MM.1S (cell line): ENCODE results near the gene GALNTL6.

Source experiments
- DNase-seq: peaks from one replicate; pipeline ENCODE4 v3.0.0-alpha.2; 2015
- H2AFZ ChIP-seq: fragments of 300-600 bp; sonication (generic); 2 replicates; pipeline ENCODE4 v1.6.0; 2016; ENCODE audit warnings: antibody characterized with exemption, low read length
- H3F3A ChIP-seq: fragments of 300-600 bp; sonication (generic); 2 replicates; pipeline ENCODE4 v1.6.1; 2016; ENCODE audit warnings: mild to moderate bottlenecking, antibody characterized with exemption, low read length, moderate library complexity, mixed read lengths; ENCODE audit not compliant: insufficient read depth
- H3K27ac ChIP-seq: fragments of 300-600 bp; sonication (generic); 2 replicates; pipeline ENCODE4 v1.5.1; 2016; ENCODE audit warnings: mild to moderate bottlenecking, low read length
- H3K27me3 ChIP-seq: fragments of 300-600 bp; sonication (generic); replicated peaks from 2 replicates; pipeline ENCODE4 v1.6.0; 2016; ENCODE audit warnings: low read length; ENCODE audit not compliant: insufficient read depth
- H3K36me3 ChIP-seq: fragments of 300-600 bp; sonication (generic); replicated peaks from 2 replicates; pipeline ENCODE4 v1.6.1; 2016; ENCODE audit warnings: mild to moderate bottlenecking, low read length, mixed read lengths; ENCODE audit not compliant: insufficient read depth
- H3K4me1 ChIP-seq: fragments of 300-600 bp; sonication (generic); 2 replicates; pipeline ENCODE4 v1.6.1; 2016; ENCODE audit warnings: low read length, mixed read lengths
- H3K4me2 ChIP-seq: fragments of 300-600 bp; sonication (generic); 2 replicates; pipeline ENCODE4 v1.6.0; 2016; ENCODE audit warnings: low read depth, low read length
- H3K4me3 ChIP-seq: fragments of 300-600 bp; sonication (generic); 2 replicates; pipeline ENCODE4 v1.5.1; 2016; ENCODE audit warnings: low read length, mixed read lengths
- H3K79me2 ChIP-seq: fragments of 300-600 bp; sonication (generic); 2 replicates; pipeline ENCODE4 v1.6.1; 2016; ENCODE audit warnings: mixed run types, low read length, mixed read lengths
- H3K9ac ChIP-seq: fragments of 300-600 bp; sonication (generic); 2 replicates; pipeline ENCODE4 v1.6.1; 2016; ENCODE audit warnings: low read length, mixed read lengths
- H3K9me2 ChIP-seq: fragments of 300-600 bp; sonication (generic); replicated peaks from 2 replicates; pipeline ENCODE4 v1.6.1; 2016; ENCODE audit warnings: mild to moderate bottlenecking, low read length, mixed read lengths; ENCODE audit not compliant: insufficient read depth
- H3K9me3 ChIP-seq: fragments of 300-600 bp; sonication (generic); replicated peaks from 2 replicates; pipeline ENCODE4 v1.6.1; 2016; ENCODE audit warnings: mild to moderate bottlenecking, low read length, mixed read lengths; ENCODE audit not compliant: insufficient read depth
- H4K20me1 ChIP-seq: fragments of 300-600 bp; sonication (generic); 2 replicates; pipeline ENCODE4 v1.6.1; 2016; ENCODE audit warnings: mild to moderate bottlenecking, low read length, moderate library complexity, mixed read lengths; ENCODE audit not compliant: insufficient read depth
- EZH2 ChIP-seq: fragments of 300-600 bp; sonication (generic); optimal IDR thresholded peaks from 2 replicates; pipeline ENCODE3; 2017; ENCODE audit warnings: low read depth, mild to moderate bottlenecking, antibody characterized with exemption, low read length, mixed read lengths
- EZH2phosphoT487 ChIP-seq: fragments of 300-600 bp; sonication (generic); IDR thresholded peaks from 2 replicates; pipeline ENCODE4 v1.6.1; 2018; ENCODE audit warnings: antibody characterized with exemption, low read length
- TF ChIP-seq, protein P1 (sequence below): fragments of 300-600 bp; sonication (generic); IDR thresholded peaks from 2 replicates; pipeline ENCODE4 v1.5.1; 2016; ENCODE audit warnings: antibody characterized with exemption, low read length, mixed read lengths

GALNTL6 gene

DNA sequence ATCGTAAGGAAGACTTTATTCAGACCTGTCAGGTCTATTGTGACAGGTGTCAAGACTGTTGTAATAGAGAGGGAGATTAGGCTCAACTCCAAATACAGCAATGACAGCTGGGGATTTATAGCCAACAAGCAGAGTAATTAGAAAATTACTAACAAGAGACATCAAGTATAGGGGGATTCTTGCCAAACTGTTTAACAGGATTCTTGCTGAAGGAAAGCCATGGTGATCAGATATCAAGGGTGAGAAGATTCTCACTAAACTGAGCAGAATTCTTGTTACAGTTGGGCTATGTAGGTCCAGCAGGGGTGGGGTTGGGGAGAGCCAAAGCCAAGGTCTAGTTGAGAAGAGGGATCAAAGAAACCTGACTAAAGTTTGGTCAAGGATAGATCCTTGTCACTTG lies 894.4 kb downstream of the GALNTL6 start:
- no peak overlapping the region for H3K4me3 ChIP-seq
- no peaks in the 10 kb centered on the region for H3K4me1 ChIP-seq
- no peaks in the 10 kb centered on the region for H3K9me3 ChIP-seq
- no peaks in the 10 kb centered on the region for H4K20me1 ChIP-seq
- TF ChIP-seq, protein P1, sequence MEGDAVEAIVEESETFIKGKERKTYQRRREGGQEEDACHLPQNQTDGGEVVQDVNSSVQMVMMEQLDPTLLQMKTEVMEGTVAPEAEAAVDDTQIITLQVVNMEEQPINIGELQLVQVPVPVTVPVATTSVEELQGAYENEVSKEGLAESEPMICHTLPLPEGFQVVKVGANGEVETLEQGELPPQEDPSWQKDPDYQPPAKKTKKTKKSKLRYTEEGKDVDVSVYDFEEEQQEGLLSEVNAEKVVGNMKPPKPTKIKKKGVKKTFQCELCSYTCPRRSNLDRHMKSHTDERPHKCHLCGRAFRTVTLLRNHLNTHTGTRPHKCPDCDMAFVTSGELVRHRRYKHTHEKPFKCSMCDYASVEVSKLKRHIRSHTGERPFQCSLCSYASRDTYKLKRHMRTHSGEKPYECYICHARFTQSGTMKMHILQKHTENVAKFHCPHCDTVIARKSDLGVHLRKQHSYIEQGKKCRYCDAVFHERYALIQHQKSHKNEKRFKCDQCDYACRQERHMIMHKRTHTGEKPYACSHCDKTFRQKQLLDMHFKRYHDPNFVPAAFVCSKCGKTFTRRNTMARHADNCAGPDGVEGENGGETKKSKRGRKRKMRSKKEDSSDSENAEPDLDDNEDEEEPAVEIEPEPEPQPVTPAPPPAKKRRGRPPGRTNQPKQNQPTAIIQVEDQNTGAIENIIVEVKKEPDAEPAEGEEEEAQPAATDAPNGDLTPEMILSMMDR: no peak
- TF ChIP-seq EZH2phosphoT487 (no peak), EZH2 (no peak)
- H3K27ac ChIP-seq: no peak overlapping the region
- no peaks in the 10 kb centered on the region for H3F3A ChIP-seq
- no peaks in the 10 kb centered on the region for H3K79me2 ChIP-seq
- H3K4me2 ChIP-seq: no peak overlapping the region
- no peak overlapping the region for H3K9ac ChIP-seq
- no peaks in the 10 kb centered on the region for H3K27me3 ChIP-seq
- H3K36me3 ChIP-seq: no peaks in the 10 kb centered on the region
- no peak overlapping the region for H2AFZ ChIP-seq
- H3K9me2 ChIP-seq: no peaks in the 10 kb centered on the region
- no peak for DNase-seq

DNA sequence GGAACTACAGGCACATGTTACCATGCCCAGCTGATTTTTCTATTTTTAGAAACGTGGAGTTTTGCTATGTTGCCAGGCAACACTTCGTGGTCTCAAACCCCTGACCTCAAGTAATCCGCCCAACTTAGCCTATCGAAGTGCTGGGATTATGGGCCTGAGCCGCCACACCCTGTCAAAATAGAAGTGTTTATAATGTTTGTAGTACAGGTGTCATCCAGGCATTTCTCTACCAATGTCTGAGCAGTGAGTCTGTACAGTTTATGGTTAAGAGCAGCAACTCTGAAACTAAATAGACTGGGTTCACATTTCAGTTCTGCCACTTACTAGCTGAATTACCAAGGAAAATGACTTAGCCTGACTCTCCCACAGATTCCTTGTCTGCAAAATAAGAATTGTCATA lies 895.0 kb downstream of the GALNTL6 start:
- Histone ChIP-seq H3K4me3 (no peak overlapping the region), H3K4me2 (no peak overlapping the region), H3K4me1 (no peaks in the 10 kb centered on the region), H3F3A (no peaks in the 10 kb centered on the region), H3K36me3 (no peaks in the 10 kb centered on the region), H4K20me1 (no peaks in the 10 kb centered on the region), H2AFZ (no peak overlapping the region), H3K79me2 (no peaks in the 10 kb centered on the region), H3K9ac (no peak overlapping the region), H3K9me3 (no peaks in the 10 kb centered on the region), H3K27me3 (no peaks in the 10 kb centered on the region), H3K27ac (no peak overlapping the region), H3K9me2 (no peaks in the 10 kb centered on the region)
- DNase-seq: no peak
- TF ChIP-seq, protein P1: no peak
- TF ChIP-seq EZH2phosphoT487 (no peak), EZH2 (no peak)

DNA sequence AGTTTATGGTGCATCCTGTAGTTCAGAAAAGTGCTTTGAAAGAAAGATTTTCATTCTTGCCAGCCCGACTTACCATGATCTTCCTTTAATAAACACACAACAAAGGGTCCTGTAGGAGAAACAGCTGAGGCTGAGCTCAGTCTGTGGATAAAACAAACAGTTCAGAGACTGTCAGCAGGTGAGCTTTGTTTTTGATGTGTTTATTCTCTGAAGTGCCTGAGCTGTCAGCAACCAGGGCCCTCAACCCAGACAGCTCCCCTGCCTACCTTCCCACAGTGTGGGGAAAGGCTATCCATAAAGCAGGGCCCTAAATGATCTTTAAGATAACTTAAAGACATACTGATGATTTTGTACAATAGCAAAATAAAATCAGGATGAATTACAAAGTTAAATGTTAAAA lies 896.2 kb downstream of the GALNTL6 start:
- Histone ChIP-seq H3K9me2 (no peaks in the 10 kb centered on the region), H3K27me3 (no peaks in the 10 kb centered on the region), H3K79me2 (no peaks in the 10 kb centered on the region), H3K4me2 (no peak overlapping the region), H3K27ac (no peak overlapping the region), H4K20me1 (no peaks in the 10 kb centered on the region), H2AFZ (no peak overlapping the region), H3K36me3 (no peaks in the 10 kb centered on the region), H3K4me1 (no peaks in the 10 kb centered on the region), H3K4me3 (no peak overlapping the region), H3F3A (no peaks in the 10 kb centered on the region), H3K9me3 (no peaks in the 10 kb centered on the region), H3K9ac (no peak overlapping the region)
- TF ChIP-seq EZH2phosphoT487: no peak
- TF ChIP-seq, protein P1: no peak
- TF ChIP-seq EZH2: no peak
- no peak for DNase-seq
